HG03045 (cell line): ENCODE data around the gene NSMCE1.
"Not testable (repeated sequence)": the region's sequence is repeated elsewhere in the genome, so short reads cannot be mapped to it uniquely, and the experiment has no call there.

Experiments used
- ATAC-seq: cut with Tn5 transposase; IDR thresholded peaks from one replicate; pipeline ENCODE4 v1.9.1; 2021; ENCODE audit warnings: mild to moderate bottlenecking, moderate library complexity; ENCODE audit not compliant: unreplicated experiment

The NSMCE1 gene

GRCh38 chr16:27272697-27273096 is 4.1 kb upstream of the NSMCE1 start:
- not testable (repeated sequence) for ATAC-seq

- ATAC-seq: no peak
These were observed 3.5 kb upstream of the NSMCE1 start for GRCh38 chr16:27272076-27272475.

- no peak for ATAC-seq
These were observed 1.8 kb upstream of the NSMCE1 start for GRCh38 chr16:27270349-27270748.

- ATAC-seq: no peak
These were observed 953 bp upstream of the NSMCE1 start for GRCh38 chr16:27269300-27270150.

- no peak for ATAC-seq
These were observed 1.4 kb downstream of the NSMCE1 start for GRCh38 chr16:27267037-27267677.

- no peak for ATAC-seq
These were observed 2.6 kb downstream of the NSMCE1 start for GRCh38 chr16:27265982-27266381.

GRCh38 chr16:27264151-27264550 is 4.4 kb downstream of the NSMCE1 start:
- no peak for ATAC-seq

- ATAC-seq: not testable (repeated sequence)
These were observed 5.6 kb downstream of the NSMCE1 start for GRCh38 chr16:27262904-27263423.

- ATAC-seq: no peak
These were observed 8.9 kb downstream of the NSMCE1 start for GRCh38 chr16:27259710-27260109.

GRCh38 chr16:27258241-27258734 is 10.3 kb downstream of the NSMCE1 start:
- no peak for ATAC-seq

- ATAC-seq: no peak
These were observed 11.3 kb downstream of the NSMCE1 start for GRCh38 chr16:27257271-27257670.

GRCh38 chr16:27256861-27257260 is 11.7 kb downstream of the NSMCE1 start:
- no peak for ATAC-seq

GRCh38 chr16:27254262-27254811 is 14.2 kb downstream of the NSMCE1 start:
- no peak for ATAC-seq

GRCh38 chr16:27253526-27253930 is 15.0 kb downstream of the NSMCE1 start:
- ATAC-seq: no peak

GRCh38 chr16:27252206-27252585 is 16.4 kb downstream of the NSMCE1 start:
- ATAC-seq: no peak

- ATAC-seq: no peak
These were observed 16.9 kb downstream of the NSMCE1 start for GRCh38 chr16:27251541-27252205.

GRCh38 chr16:27248886-27249285 is 19.7 kb downstream of the NSMCE1 start:
- ATAC-seq: not testable (repeated sequence)

- ATAC-seq: no peak
These were observed 20.5 kb downstream of the NSMCE1 start for GRCh38 chr16:27248036-27248435.

- ATAC-seq: not testable (repeated sequence)
These were observed 21.5 kb downstream of the NSMCE1 start for GRCh38 chr16:27247076-27247475.

- no peak for ATAC-seq
These were observed 22.1 kb downstream of the NSMCE1 start for GRCh38 chr16:27246439-27246838.
